Caki2 (cell line): Measurements from ENCODE around the gene DNAAF1. TPM values are rescaled to one million over a fixed set of nuclear protein-coding genes. Genes with fewer than 3 reads are reported as not detected.
"Not testable (repeated sequence)": the region's sequence is repeated elsewhere in the genome, so short reads cannot be mapped to it uniquely, and the experiment has no call there.

Source experiments
- DNase-seq: peaks from one replicate; pipeline ENCODE4 v3.0.0-alpha.2; 2015; ENCODE audit warnings: low read depth
- in situ Hi-C: cut with HindIII; loops from 2 replicates; pipeline ENCODE4 v1.10.0; 2016; ENCODE audit warnings: low sequenced_read_pairs, low pct_unique_long_range_greater_than_20kb, mixed read lengths
- total RNA-seq: library from RNA; depleted of rRNA; stranded (reverse); fragments of >200 nt; shearing (Covaris generic); gene quantifications from 2 replicates; pipeline ENCODE4 v1.2.3, GENCODE V29; 2014; ENCODE audit warnings: low replicate concordance; rRNA removed

Gene DNAAF1
- 0.64 TPM in 1 of 2 replicates, not detected in the other for total RNA-seq

GRCh38 chr16:84144859-84145639, at the start of gene DNAAF1, which contains the start of gene HSDL1:
Gene DNAAF1, plus strand, starts transcription at chr16:84145308. Its CDS starts 133 bp downstream, at chr16:84145441.
Gene HSDL1, minus strand, starts transcription at chr16:84145177. Its CDS starts 13,856 bp downstream, at chr16:84131321.
- in situ Hi-C loops = no loop called here
- peak; percentile 78 for DNase-seq

- in situ Hi-C loops = no loop called here
Measured at GRCh38 chr16:84095466-84095865, 49.6 kb upstream of the DNAAF1 start.

DNA sequence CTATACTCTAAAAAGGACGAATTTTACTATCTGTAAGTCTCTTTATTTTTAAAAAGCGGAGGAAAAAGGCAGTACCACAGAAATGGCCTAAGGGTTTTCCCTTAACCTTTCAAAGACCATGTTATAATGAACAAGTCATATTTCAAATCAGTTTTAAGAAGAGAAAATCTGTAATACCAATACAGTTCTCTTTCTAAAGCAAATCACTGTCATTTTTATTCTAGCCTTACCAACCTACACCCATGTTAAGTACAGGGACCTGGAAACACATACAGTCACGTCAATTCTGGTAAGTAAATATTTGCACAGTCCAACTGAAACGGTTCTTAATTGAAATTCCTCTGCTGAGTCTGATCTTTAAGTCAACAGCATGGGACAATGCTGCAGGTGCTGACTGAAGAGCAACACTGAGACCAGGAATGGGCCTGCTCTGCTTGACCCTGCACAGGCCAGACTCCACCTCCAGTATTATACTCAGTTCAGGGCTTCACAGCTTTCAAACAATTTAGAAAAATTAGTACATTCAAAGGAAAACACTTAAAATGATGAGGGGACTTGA, 48.6 kb upstream of the DNAAF1 start:
- in situ Hi-C loops = no loop called here
- DNase-seq = peak; percentile 40

More at GRCh38 chr16:84095466-84095865, 49.6 kb upstream of the DNAAF1 start:
- no peak for DNase-seq

DNA sequence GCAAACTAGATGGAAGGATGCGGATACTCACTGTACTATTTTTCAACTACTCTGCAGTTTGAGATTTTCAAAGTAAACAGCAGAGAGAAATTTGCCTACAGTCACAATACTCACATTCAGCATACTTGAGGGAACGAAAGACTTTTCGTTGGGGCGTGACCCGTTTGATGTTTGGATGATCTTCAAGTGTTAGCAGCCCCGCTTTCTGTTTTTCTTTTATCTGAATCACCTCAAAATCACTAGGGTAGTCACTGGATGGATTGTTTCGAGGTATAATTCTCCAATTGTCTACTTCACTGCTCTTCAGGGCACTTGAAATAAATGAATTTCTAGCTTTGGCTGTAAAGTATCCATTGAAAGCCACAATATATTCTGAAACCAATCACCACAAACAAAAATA, 46.2 kb upstream of the DNAAF1 start:
- peak; percentile 31 for DNase-seq
- in situ Hi-C loops = no loop called here

DNA sequence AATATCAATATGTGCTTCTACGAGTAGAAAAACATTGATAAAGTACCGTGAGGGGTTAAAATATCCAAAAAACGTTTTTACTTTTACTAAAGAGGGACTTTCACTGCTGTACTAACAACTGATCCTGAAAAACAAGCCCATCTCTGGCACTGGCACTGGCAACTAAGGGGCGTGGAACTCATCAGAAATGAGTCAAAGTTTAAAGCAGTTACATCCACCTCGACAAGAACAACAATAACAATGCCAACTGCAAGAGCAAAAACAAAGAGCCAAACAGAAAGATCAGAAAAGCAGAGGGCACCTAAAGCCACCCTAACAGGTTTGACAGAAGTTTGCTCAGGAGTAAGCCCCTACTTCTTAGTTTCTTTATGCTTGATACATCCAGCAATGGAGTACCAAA, 41.4 kb upstream of the DNAAF1 start:
- in situ Hi-C loops = no loop called here

DNA sequence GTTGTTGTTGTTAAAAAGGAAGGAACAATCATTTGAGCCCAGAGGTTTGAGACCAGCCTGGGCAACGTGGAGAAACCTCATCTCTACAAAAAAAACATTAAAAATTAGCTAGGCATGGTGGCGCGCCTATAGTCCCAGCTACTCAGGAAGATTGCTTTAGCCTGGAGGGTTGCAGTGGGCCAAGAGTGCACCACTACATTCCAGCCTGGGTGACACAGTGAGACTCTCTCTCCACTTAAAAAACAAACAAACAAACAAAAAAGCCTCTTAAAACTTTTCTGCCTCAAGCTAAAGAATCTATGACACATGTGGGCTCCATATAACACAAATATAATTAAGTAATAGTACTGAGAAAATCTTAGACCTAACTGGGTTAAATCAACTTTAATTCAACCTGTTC, 40.9 kb upstream of the DNAAF1 start:
- in situ Hi-C loops = no loop called here
- DNase-seq = no peak

More for the DNA sequence above, 41.4 kb upstream of the DNAAF1 start:
- no peak for DNase-seq

DNA sequence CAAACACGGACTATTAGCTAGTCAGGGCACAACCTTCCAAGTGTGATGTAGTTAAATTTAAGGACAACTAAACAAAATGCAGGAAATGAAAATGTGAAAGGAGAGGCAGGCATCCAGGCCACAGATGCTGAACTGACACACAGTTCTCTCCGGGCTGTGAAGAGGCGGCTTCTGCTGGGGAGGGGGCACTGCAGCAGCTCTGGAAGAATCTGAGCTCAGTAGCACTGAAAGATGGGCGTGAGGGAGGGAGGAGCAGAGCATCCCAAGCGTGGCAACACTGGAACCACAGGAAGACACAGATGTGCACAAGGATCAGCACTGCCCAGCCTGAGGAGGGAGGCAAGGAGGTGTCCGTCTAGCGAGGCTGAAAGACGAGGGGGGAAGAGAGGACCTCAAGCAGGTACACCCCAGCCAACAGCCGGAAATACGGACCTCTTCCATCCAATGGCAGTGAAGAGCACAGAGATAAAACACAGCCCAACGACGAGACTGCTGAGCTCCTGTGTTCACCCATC, 39.8 kb upstream of the DNAAF1 start:
- in situ Hi-C loops = no loop called here

GRCh38 chr16:84105948-84106740, 39.0 kb upstream of the DNAAF1 start:
- no peak for DNase-seq
- in situ Hi-C loops = no loop called here

More for the DNA sequence above, 39.8 kb upstream of the DNAAF1 start:
- DNase-seq = no peak

- in situ Hi-C loops = no loop called here
- no peak for DNase-seq
Measured at GRCh38 chr16:84107921-84108320, 37.2 kb upstream of the DNAAF1 start.

DNA sequence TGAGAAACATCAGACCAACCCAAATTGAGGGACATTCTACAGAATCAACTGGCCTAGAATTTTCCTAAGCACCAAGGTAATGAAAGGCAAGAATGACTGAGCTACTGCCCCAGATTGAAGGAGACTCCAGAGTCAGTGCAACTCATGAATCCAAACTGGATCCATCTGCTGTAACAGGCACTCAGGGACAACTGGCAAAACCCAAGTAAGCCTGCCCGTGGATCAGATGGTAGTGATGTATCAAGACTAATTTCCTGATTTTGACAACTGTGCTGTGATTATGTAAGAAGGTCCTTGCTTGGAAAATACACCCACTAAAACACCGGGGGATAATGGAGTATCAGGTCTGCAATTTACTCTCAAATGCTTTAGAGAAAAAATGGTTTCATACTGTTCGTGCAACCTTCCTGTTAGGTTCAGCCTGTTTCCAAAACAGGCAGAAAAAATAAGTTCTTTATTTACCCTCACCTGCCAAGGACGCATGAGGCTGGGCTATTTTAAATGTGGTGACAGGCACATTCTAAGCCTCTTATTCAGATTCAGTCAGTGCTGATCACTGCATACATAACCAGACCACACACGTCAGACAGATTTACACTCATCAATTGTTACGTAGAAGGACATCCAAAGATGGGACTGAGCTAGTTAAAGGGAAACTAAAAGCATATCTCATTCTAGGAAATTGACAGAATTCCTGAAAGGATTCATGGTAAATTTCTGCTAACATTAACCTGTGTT, 35.3 kb upstream of the DNAAF1 start:
- DNase-seq = no peak
- in situ Hi-C loops = no loop called here

DNA sequence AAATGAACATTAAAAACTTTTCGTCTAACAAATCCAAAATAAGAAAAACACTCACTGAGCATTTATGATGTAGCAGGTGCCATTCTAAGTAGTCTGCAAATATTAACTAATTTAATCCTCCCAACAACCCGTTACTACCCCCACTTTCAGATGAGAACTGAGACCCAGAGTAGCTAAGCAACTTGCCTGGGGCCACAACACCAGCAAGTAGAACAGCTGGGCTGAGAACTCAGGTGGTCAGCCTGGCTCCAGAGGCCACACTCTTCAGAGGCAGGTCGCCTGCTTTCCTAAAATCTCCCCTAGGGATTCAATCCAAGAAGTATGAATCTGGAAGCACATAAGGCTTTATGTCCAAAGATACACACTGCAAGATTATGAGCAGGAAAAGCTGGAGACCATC, 34.6 kb upstream of the DNAAF1 start:
- in situ Hi-C loops = no loop called here
- DNase-seq = no peak

- no peak for DNase-seq
- in situ Hi-C loops = no loop called here
Measured at GRCh38 chr16:84111525-84111924, 33.6 kb upstream of the DNAAF1 start.

GRCh38 chr16:84111949-84112348, 33.2 kb upstream of the DNAAF1 start:
- DNase-seq, in situ Hi-C loops: not testable (repeated sequence)

DNA sequence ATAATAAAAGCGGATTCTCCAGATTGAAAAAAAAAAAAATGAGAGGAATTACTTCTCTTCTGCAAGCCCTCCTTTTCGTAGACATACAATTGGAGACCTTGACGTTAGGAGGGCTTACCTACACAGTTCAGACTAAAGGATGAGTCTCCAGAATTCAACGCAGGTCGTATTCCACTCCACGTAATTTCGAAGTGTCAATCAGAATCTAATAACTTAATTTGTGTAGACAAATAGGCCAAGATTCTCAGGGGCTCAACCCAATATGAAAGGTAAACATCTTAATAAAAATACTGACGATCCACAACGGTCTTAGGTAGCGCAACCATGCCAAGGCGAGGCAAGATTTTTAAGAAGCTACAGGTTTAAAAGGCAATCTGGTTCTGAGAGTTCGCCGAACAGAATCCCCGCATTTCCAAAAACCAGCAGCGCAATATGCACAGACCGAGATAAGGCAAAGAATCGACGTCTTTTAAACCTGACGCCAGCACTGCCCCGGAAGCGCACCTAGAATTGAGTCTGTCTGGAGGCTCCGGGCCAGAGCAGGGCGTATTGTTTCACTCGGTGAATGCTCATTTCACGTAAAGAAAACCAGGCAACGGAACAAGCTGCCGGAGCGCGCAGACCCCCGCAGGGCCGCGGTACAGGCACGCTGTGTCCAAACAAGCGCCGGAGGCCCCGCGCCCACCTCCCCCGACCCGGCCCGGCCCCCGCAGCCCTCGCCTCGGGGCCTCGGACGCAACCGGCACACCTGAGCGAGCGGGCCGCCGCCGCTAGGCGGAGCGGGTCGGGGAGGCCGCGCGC, 29.0 kb upstream of the DNAAF1 start:
- in situ Hi-C loops = no loop called here
- peak; percentile 6 for DNase-seq

DNA sequence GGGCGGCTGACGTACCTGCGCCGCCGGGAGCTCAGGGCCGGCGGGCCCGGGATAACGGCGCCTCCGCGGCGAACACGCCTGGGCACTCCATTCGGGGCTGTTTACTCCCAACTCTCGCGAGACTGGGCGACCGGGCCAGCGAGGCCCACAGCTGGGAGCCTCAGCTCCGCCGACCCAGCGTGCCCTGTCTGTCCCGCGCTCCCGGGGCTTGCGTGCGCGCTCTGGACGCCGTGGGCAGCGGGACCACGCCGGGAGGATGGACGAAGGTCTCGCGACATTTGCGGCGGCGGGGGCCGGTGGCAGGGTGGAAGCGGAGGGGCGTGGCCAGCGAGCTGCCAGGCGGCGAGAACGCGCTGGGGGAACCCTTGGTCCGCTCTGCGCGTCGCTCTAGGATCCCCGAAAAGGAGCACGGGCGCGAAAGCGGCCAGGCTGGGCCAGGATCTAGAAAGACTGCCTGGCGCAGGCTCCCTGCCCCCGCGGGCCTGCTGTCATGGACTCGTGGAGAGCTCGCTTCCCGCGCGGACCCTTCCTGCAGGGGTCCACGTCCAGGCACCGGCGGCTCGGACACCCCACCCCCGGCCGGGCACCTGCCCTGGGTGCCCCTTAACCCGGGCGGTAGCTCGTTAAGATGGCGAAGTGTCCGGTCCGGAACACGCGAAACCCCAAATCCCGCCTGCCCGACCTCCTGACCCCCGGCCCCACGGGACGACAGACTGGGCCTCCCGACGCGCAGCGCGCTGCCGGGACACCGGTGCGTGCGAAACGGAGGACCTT, 28.2 kb upstream of the DNAAF1 start, which contains the start of gene MBTPS1:
Gene MBTPS1 (minus strand): TSS at position 223 of the 774 bp plus-strand sequence. CDS start 15,159 bp downstream, outside the sequence.
- in situ Hi-C loops = no loop called here
- DNase-seq = peak; percentile 95

GRCh38 chr16:84117494-84117843, 27.6 kb upstream of the DNAAF1 start:
- in situ Hi-C loops = no loop called here
- DNase-seq = no peak
